ENCODE measurements around the gene PRR23A.

DNA sequence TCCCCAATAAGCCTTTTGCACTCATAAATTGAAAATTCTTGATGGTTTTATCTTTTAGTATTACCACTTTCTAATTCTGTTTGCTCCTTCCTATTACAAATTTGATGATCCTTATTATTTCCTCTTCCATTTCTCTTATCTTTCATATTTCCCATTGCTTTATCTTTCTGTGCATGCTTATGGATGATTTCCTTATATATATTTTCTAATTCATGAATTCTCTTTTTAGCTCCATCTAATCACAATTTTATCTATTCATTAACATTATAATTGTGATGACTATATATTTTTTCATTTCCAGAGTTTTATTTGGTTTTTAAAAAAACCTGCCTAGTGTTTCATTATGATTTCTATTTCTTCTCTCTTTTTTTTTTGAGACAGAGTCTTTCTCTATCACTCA lies 41.1 kb downstream of the PRR23A start:
- no peak for TF ChIP-seq POLR2A (IDR thresholded peaks at IDR 0.05)
- TF ChIP-seq, protein P1, sequence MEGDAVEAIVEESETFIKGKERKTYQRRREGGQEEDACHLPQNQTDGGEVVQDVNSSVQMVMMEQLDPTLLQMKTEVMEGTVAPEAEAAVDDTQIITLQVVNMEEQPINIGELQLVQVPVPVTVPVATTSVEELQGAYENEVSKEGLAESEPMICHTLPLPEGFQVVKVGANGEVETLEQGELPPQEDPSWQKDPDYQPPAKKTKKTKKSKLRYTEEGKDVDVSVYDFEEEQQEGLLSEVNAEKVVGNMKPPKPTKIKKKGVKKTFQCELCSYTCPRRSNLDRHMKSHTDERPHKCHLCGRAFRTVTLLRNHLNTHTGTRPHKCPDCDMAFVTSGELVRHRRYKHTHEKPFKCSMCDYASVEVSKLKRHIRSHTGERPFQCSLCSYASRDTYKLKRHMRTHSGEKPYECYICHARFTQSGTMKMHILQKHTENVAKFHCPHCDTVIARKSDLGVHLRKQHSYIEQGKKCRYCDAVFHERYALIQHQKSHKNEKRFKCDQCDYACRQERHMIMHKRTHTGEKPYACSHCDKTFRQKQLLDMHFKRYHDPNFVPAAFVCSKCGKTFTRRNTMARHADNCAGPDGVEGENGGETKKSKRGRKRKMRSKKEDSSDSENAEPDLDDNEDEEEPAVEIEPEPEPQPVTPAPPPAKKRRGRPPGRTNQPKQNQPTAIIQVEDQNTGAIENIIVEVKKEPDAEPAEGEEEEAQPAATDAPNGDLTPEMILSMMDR (IDR thresholded peaks at IDR 0.05) = no peak
